ENCODE data around the gene UPK2. TPM values are rescaled to one million over a fixed set of nuclear protein-coding genes. Genes with fewer than 3 reads are reported as not detected.

The UPK2 gene
- total RNA-seq: 2.2 to 3.0 TPM (median 2.7 TPM) in 3 replicates

DNA sequence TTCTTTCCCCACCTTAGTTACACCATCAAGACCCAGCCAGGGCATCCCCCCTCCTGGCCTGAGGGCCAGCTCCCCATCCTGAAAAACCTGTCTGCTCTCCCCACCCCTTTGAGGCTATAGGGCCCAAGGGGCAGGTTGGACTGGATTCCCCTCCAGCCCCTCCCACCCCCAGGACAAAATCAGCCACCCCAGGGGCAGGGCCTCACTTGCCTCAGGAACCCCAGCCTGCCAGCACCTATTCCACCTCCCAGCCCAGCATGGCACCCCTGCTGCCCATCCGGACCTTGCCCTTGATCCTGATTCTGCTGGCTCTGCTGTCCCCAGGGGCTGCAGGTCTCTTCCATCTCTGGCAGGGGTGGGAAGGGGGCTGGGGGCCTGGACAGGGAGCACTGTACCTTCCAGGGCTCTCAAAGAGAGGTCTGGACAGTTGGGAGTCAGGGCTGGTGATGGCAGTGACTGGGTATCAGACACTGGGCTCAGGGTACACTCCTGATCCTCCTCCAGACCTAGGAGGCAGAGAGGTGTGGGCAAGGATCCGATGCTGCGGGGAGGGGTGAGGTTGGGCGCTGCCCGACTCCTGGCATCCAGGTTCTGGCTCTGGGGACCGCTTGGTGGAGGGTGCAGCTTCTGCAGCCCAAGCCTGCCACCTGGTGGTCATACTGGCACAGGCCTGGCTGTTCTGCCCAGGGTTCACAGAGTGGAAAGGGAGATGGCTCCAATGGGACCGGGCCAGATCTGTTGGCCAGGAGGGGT lies at the start of gene UPK2:
TSS of gene UPK2 (plus strand) at position 205 of the 753 bp plus-strand sequence. CDS start at position 258, 53 bp downstream.
- H3K9me3 Mint-ChIP-seq: no peaks in the 10 kb centered on the region
- DNase-seq (ENCODE audit: low spot score in 2 of 2, unreplicated experiment in 2 of 2): peak; percentile 79 to 94
- peaks cover 14% of the 10 kb centered on the region for H3K4me1 Mint-ChIP-seq
- no peaks in the 10 kb centered on the region for H3K36me3 Mint-ChIP-seq
- H3K27ac Mint-ChIP-seq: no peak within 1 kb of the TSS
- no peak within 1 kb of the TSS for H3K4me3 Mint-ChIP-seq
- H3K27me3 Mint-ChIP-seq (ENCODE audit: low read depth): peaks cover 19% of the 10 kb centered on the region
- TF ChIP-seq, protein P1, sequence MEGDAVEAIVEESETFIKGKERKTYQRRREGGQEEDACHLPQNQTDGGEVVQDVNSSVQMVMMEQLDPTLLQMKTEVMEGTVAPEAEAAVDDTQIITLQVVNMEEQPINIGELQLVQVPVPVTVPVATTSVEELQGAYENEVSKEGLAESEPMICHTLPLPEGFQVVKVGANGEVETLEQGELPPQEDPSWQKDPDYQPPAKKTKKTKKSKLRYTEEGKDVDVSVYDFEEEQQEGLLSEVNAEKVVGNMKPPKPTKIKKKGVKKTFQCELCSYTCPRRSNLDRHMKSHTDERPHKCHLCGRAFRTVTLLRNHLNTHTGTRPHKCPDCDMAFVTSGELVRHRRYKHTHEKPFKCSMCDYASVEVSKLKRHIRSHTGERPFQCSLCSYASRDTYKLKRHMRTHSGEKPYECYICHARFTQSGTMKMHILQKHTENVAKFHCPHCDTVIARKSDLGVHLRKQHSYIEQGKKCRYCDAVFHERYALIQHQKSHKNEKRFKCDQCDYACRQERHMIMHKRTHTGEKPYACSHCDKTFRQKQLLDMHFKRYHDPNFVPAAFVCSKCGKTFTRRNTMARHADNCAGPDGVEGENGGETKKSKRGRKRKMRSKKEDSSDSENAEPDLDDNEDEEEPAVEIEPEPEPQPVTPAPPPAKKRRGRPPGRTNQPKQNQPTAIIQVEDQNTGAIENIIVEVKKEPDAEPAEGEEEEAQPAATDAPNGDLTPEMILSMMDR (IDR thresholded peaks at IDR 0.05; ENCODE audit: unreplicated experiment): peak; percentile 90

DNA sequence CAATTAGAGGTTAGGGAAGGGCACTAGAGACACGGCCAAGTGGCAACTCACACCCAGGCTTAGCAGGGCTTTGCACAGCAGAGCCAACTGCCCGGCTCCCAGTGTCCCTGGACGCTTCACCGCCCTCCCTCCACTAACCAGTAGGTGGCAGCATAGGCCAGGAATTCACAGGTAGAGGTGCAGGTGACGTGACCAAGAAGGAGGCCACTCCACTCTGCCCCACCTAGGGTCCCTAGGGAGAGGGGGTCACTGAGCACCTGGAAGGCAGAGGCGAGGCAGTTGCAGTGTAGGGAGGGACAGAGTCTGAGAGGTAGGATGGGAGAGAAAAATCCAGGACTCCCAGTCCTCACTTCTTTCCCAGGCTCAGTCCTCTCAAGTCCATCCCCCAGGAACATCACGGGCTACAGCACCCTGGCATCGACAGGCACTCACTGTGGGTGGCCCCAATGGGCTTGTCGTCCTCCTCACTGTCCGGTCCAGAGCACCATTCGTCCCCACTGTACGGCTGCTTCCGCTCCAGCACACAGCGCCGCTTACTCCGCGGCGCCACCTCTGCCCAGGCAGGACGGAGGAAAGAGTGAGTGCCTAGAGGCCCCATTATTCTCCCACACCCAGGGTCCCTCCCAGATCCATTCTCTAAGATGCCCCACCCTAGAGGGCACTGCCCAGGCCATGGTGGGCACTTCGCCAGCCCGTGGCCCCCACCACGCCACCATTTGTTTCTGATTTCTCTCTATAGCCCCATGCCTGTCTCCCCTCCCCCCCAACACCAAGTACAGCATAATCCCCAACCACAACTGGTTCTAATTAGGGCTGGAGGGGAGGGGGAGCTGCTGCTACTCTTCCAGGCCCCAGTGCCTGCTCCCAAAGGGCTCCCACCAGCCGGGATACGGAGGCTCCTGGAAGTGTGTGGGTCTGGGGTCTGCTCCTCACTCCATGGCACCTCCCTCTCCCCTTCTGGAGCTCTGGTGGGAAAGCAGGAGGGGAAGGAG lies 48.8 kb upstream of the UPK2 start:
- peak overlapping the region; percentile 97 for H3K27ac Mint-ChIP-seq
- H3K27me3 Mint-ChIP-seq (ENCODE audit: low read depth): no peaks in the 10 kb centered on the region
- peaks cover 3% of the 10 kb centered on the region for H3K36me3 Mint-ChIP-seq
- no peaks in the 10 kb centered on the region for H3K9me3 Mint-ChIP-seq
- H3K4me1 Mint-ChIP-seq: peaks cover 41% of the 10 kb centered on the region
- TF ChIP-seq, protein P1 (IDR thresholded peaks at IDR 0.05; ENCODE audit: unreplicated experiment): peak; percentile 94
- H3K4me3 Mint-ChIP-seq: peak overlapping the region; percentile 41
- DNase-seq (ENCODE audit: low spot score in 2 of 2, unreplicated experiment in 2 of 2): peak in 1 of 2 experiments; percentile 93

DNA sequence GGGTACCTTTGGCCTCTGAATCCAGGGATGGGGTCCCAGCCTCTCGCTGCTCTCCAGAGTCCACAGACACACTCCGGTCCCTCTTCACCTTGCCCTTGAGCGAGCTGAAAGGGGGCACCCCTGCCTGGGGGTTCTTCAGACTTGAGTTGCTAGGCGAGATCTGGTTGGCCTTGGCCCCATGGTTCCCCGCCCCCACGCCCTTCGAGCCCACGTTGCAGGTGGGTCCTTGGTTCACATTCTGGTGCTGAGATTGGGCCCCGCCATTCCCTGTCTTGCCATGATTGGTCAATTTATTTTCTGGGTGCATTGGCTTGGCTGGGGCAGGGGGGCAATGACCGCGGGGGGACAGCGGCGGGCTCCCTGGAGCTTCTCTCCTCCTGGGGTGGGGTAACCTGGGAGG lies 47.8 kb upstream of the UPK2 start:
- no peaks in the 10 kb centered on the region for H3K27me3 Mint-ChIP-seq (ENCODE audit: low read depth)
- H3K9me3 Mint-ChIP-seq: no peaks in the 10 kb centered on the region
- no peak overlapping the region for H3K4me3 Mint-ChIP-seq
- H3K4me1 Mint-ChIP-seq: peaks cover 50% of the 10 kb centered on the region
- TF ChIP-seq, protein P1 (IDR thresholded peaks at IDR 0.05; ENCODE audit: unreplicated experiment): no peak
- H3K27ac Mint-ChIP-seq: peak overlapping the region; percentile 97
- H3K36me3 Mint-ChIP-seq: peaks cover 3% of the 10 kb centered on the region
- DNase-seq (ENCODE audit: low spot score in 2 of 2, unreplicated experiment in 2 of 2): no peak

DNA sequence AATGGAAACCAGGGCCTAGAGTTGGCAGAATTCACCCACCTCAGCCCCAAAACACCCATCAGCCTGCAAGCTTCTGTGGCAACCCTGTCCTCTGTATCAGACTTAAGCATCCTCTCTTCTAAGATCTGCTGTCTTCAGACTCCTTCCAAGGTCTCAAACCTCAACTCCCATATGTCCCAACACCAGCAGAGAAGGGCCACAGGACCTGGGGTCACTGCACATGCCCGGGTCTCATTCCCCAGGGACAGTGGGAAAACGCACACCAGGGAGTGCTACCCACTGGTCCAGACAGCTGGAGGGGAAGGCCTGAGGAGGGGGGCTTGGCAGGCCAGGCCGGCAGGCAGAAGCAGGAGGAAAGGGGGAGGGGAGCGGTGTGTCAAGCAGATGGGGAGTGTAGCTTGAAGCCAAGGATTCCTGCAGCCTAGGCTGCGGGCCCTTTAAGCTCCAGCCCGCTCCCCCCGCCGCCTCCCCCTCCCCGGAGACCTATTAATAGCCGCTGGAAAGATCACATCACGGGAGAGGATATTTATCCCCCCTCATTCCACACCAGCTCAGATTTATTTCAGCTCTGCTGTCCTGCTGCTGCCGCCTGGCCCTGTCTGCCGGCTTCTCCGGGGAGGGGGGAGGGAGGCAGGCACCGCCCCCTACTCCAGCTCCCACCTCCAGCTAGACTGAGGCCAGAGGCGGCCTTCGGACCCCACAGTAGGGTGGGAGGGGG lies 47.0 kb upstream of the UPK2 start:
- peaks cover 54% of the 10 kb centered on the region for H3K4me1 Mint-ChIP-seq
- H3K36me3 Mint-ChIP-seq: peaks cover 3% of the 10 kb centered on the region
- DNase-seq (ENCODE audit: low spot score in 2 of 2, unreplicated experiment in 2 of 2): peak; percentile 78 to 82
- peak overlapping the region; percentile 62 for H3K4me3 Mint-ChIP-seq
- no peaks in the 10 kb centered on the region for H3K9me3 Mint-ChIP-seq
- H3K27ac Mint-ChIP-seq: peak overlapping the region; percentile 97
- TF ChIP-seq, protein P1 (IDR thresholded peaks at IDR 0.05; ENCODE audit: unreplicated experiment): no peak
- no peaks in the 10 kb centered on the region for H3K27me3 Mint-ChIP-seq (ENCODE audit: low read depth)

- no peak for DNase-seq (ENCODE audit: low spot score in 2 of 2, unreplicated experiment in 2 of 2)
- Mint-ChIP-seq H3K9me3 (no peaks in the 10 kb centered on the region), H3K4me3 (peak overlapping the region; percentile 62), H3K4me1 (peaks cover 61% of the 10 kb centered on the region), H3K36me3 (peaks cover 3% of the 10 kb centered on the region), H3K27ac (peak overlapping the region; percentile 97), H3K27me3 (ENCODE audit: low read depth) (no peaks in the 10 kb centered on the region)
- TF ChIP-seq, protein P1 (IDR thresholded peaks at IDR 0.05; ENCODE audit: unreplicated experiment): no peak
Observed at GRCh38 chr11:118909619-118910308, 46.3 kb upstream of the UPK2 start.

All from mesothelial cell of epicardium (in vitro differentiated cells).